H1 (cell line): ENCODE measurements around the gene GATAD2B. TPM values are rescaled to one million over a fixed set of nuclear protein-coding genes. Genes with fewer than 3 reads are reported as not detected.

Experiments used
- ATF2 ChIP-seq: IDR thresholded peaks from 2 replicates; pipeline ENCODE4 v1.6.1; 2012; ENCODE audit warnings: low read length, inconsistent platforms
- EGR1 ChIP-seq: IDR thresholded peaks from 2 replicates; pipeline ENCODE4 v1.6.1; 2011; ENCODE audit warnings: low read depth, low read length, borderline replicate concordance
- GTF2F1 ChIP-seq: IDR thresholded peaks from 2 replicates; pipeline ENCODE4 v1.6.1; 2012; ENCODE audit warnings: low read depth, low read length, improper control_type of control experiment, borderline replicate concordance
- JUND ChIP-seq: IDR thresholded peaks from 2 replicates; pipeline ENCODE4 v1.6.1; 2011; ENCODE audit warnings: mild to moderate bottlenecking, improper control_type of control experiment, low read length
- SP2 ChIP-seq: IDR thresholded peaks from 2 replicates; pipeline ENCODE4 v1.6.1; 2012; ENCODE audit warnings: mild to moderate bottlenecking, low read length, inconsistent platforms
- SUZ12 ChIP-seq: fragments of 200-600 bp; sonication (generic); IDR thresholded peaks from 2 replicates; pipeline ENCODE4 v1.6.1; 2012; ENCODE audit warnings: mild to moderate bottlenecking, inconsistent platforms, low read length, moderate library complexity, mixed read lengths
- polyA plus RNA-seq, 7 experiments: library from polyadenylated mRNA; depleted of rRNA in 3 of 7; stranded (reverse) in 5 of 7; unstranded in 2 of 7; fragments of >200 nt in 5 of 7; fragments of 200-250 nt in 2 of 7; gene quantifications; 1 replicate in 5 of 7; 2 replicates in 1 of 7; 4 replicates in 1 of 7; pipeline versions ENCODE4 v1.2.1 to v1.2.3, GENCODE V29; 2011 to 2013; ENCODE audit warnings: missing spikeins in 2 of 7, mixed read lengths in 2 of 7
- total RNA-seq: library from RNA; stranded (reverse); fragmentation: NEBNext Ultra II Directional; extraction: Animal tissue kit (Norgen Biotek cat#: 25700); gene quantifications from 2 replicates; pipeline ENCODE4 v1.2.1, GENCODE V29; 2021

Gene GATAD2B
- total and polyA plus RNA-seq, 2 of the 8 experiments (the other 6 are each of a cell fraction or from before 2014, with no cell fraction given): 8.4 to 39.1 TPM

GRCh38 chr1:153804112-153804511, 118.7 kb downstream of the GATAD2B start (continued):
- TF ChIP-seq GTF2F1 (no peak), SUZ12 (no peak), JUND (no peak), EGR1 (no peak), SP2 (no peak), ATF2 (no peak)
